CD4-positive, alpha-beta T cell treated with Interleukin-12 subunit alpha and Interleukin-12 subunit beta, for 1 hour (primary cell): ENCODE data around the gene PPP1CA.

Source experiments
- DNase-seq: peaks from one replicate; pipeline ENCODE4 v3.0.0-alpha.2; 2020

Gene PPP1CA

DNA sequence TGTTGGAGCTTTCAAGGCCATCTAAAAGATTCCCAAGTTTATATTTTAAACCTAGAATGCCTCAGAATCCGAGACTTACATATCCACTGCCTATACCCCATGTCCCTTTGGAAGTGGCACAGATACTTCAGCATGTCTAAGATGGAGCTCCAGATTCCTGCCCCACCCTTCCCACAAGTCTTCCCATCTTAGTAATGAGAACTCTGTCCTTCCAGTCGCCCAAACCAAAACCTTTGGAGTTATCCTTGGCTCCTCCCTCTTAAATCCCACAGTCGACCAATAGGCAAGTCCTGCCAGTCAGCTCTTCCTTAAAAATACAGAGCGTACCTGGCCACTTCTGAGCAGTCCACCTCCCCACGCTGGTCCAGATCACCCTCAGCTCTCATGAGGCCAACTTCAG, 52.6 kb downstream of the PPP1CA start:
- DNase-seq, result no peak
